NCI-H146 (cell line): Measurements from ENCODE around the gene CBFA2T2.
"Not testable (repeated sequence)": the region's sequence is repeated elsewhere in the genome, so short reads cannot be mapped to it uniquely, and the experiment has no call there.

Source experiments
- DNase-seq: peaks from one replicate; lab custom pipeline; 2025; lab: John Stamatoyannopoulos, UW

Gene CBFA2T2

GRCh38 chr20:33697129-33697528, 207.2 kb downstream of the CBFA2T2 start:
- no peak for DNase-seq

GRCh38 chr20:33698966-33699365, 209.1 kb downstream of the CBFA2T2 start:
- DNase-seq, result not testable (repeated sequence)
